ENCODE results near the gene BHMT. TPM values are rescaled to one million over a fixed set of nuclear protein-coding genes. Genes with fewer than 3 reads are reported as not detected.

Gene BHMT
- total RNA-seq, 1 donor from 2014 or later, result 0.34 TPM

DNA sequence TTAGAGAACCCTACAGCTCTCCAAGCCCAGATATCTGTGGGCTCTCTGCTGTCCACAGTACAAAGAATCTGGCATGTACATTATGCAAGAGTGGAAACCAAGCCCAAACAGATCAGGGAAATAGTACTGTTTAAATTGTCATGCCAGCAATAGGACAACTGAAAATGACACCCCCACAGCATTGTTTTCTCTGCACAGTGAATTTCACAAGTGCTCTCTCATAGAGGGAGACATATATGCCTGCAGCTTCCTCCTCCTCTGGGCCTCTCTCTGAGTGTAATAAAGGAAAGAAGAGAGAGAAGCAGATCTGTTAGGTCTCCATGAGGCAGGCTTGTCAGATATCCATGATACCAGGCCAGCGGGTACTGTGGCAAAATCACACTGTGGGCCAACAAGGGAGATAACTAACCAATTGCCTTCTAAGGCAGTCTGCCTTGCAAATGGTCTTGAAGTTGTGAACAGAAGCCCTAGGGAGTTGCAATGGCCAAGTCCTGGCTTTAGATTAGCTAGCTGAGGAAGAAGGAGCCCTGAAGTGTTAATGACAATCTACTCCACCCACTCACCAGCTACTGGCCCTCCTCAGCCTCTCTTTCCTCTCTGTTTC is 69.9 kb downstream of the BHMT start:
- Mint-ChIP-seq H3K4me1 (ENCODE audit: unreplicated experiment) (no peaks in the 10 kb centered on the region), H3K9me3 (no peaks in the 10 kb centered on the region), H3K27ac (no peak overlapping the region), H3K27me3 (no peaks in the 10 kb centered on the region), H3K4me3 (no peak overlapping the region), H3K36me3 (no peaks in the 10 kb centered on the region)
- DNase-seq (ENCODE audit: extremely low spot score, unreplicated experiment), result no peak
- TF ChIP-seq, protein P1, sequence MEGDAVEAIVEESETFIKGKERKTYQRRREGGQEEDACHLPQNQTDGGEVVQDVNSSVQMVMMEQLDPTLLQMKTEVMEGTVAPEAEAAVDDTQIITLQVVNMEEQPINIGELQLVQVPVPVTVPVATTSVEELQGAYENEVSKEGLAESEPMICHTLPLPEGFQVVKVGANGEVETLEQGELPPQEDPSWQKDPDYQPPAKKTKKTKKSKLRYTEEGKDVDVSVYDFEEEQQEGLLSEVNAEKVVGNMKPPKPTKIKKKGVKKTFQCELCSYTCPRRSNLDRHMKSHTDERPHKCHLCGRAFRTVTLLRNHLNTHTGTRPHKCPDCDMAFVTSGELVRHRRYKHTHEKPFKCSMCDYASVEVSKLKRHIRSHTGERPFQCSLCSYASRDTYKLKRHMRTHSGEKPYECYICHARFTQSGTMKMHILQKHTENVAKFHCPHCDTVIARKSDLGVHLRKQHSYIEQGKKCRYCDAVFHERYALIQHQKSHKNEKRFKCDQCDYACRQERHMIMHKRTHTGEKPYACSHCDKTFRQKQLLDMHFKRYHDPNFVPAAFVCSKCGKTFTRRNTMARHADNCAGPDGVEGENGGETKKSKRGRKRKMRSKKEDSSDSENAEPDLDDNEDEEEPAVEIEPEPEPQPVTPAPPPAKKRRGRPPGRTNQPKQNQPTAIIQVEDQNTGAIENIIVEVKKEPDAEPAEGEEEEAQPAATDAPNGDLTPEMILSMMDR (conservative IDR thresholded peaks at IDR 0.05), result no peak

Other genes with a start within 250 kb of the BHMT start
- gene ARSB, start 126.5 kb upstream of the BHMT start, total RNA-seq (ENCODE audit: low replicate concordance), result 8.8 and 18.5 TPM in 2 replicates
- gene DMGDH, start 42.1 kb upstream of the BHMT start, total RNA-seq (ENCODE audit: low replicate concordance), result 0.48 and 0.74 TPM in 2 replicates
- 0.45 TPM in 1 of 2 replicates, not detected in the other for gene BHMT2, start 42.0 kb upstream of the BHMT start, total RNA-seq (ENCODE audit: low replicate concordance)
- gene JMY, start 124.3 kb downstream of the BHMT start, total RNA-seq (ENCODE audit: low replicate concordance), result 11.6 and 13.0 TPM in 2 replicates

Data from type B pancreatic cell (in vitro differentiated cells).